T-helper 2 cell (primary cell): Measurements from ENCODE around the gene BMPER.
"Not testable (repeated sequence)": the region's sequence is repeated elsewhere in the genome, so short reads cannot be mapped to it uniquely, and the experiment has no call there.

Experiments
- DNase-seq, 5 experiments: peaks; one replicate each; pipeline versions ENCODE4 v3.0.0 to v3.0.0-alpha.2; 2012 to 2022

Gene BMPER

GRCh38 chr7:34153656-34154270, 248.4 kb downstream of the BMPER start:
- DNase-seq: no peak

DNA sequence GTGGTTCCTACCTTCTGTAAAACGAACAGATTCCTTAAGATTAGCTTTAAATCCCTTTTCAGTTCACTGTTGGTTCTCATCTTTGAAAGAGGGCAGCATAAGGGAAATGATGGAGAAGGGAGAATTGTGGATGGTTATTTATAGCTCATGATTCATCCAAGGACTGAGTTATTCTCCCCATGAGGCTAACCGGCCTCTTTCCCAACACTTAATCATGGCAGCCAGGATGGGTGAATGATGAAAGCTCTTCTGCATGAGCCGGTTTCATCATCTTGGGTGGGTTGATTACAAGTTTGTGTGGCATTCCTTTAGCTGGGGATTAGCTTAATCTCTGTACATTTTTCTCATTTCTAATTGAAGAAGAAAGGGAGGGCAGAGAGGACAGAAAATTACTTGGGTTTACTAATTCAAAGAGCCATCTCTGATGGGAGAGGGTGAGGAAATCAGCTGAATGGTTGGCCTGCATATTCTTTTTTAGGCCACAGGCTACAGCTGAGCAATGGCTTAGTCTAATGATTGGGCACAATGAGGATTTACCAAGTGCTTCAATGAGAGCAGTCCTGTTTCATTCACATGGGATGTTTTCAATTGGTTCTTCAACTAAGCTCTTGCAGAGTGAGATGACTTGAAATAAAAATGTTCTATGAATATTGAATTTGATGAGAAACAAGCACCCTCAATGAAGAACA, 250.0 kb downstream of the BMPER start:
- no peak for DNase-seq

- DNase-seq: no peak
Observed at GRCh38 chr7:34156336-34156735, 251.0 kb downstream of the BMPER start.

DNA sequence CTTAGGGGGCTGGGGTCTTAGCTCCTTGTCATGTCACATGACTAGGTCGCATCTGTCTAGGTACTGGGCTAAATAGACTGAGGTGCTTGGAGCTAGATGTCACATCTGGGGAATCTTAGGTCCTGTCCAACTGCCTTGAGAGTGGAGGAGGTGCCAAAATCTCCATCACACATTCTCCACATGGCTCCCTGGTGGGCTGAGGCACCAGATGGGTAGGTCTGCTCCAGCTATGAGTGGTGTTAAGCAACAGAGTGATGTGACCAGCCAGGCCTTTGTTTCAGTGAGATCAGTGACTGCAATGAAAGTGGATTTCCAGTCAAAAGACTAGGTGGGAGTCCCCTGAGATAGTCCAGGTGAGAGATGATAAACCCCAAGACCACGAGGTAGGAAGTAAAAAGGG, 251.8 kb downstream of the BMPER start:
- no peak for DNase-seq

GRCh38 chr7:34158368-34159153, 253.2 kb downstream of the BMPER start:
- no peak for DNase-seq

DNA sequence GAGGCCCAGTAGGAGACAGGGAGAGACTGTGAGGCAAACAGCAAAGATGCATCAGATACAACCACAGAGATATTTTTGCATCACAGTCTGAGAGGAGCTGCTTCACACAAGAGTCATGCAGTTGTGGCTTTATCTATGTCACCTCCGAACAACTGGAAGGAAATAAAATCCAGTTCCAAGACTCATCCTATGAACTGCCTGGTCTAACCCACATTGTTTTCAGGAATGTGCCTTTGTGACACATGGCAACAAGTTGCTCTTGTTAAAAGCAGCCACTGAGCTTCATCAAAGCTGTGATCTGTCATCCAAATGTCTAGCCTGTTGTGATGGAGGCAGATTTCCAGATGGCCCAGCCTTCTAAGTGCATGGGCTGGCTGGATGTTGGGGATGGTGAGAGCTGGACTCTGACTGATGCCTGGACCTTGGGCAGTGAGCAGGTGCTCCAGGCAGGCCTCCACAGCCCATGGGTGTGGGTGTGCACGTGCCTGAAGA, 255.0 kb downstream of the BMPER start:
- no peak for DNase-seq

DNA sequence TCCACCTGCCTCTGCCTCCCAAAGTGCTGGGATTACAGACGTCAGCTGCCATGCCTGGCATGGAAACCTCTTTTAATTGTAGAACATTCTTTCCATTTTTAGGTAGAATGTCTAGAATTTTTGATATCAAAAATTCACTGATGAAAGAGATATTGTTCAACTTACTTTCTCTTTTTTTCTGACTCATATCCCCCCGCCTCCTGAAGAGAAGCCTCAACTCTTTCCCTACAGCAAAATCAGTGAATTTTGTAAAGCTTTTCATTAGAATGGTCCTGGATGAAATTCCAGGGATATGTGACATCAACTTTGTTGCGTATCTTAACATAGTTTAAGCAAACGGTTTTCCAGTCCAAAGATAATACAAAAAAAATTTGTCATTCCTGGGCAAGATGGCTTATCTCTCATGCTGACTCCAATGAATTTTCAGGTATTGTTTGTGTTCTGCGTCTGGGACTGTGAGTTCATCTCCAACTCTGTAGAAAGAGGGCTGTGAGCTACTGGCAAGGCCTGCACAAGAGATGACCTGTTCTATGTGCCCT, 256.8 kb downstream of the BMPER start:
- no peak for DNase-seq

- no peak for DNase-seq
Observed at GRCh38 chr7:34162677-34163076, 257.3 kb downstream of the BMPER start.

GRCh38 chr7:34163956-34164355, 258.6 kb downstream of the BMPER start:
- no peak for DNase-seq

- DNase-seq: no peak
Observed at GRCh38 chr7:34165466-34165865, 260.1 kb downstream of the BMPER start.

DNA sequence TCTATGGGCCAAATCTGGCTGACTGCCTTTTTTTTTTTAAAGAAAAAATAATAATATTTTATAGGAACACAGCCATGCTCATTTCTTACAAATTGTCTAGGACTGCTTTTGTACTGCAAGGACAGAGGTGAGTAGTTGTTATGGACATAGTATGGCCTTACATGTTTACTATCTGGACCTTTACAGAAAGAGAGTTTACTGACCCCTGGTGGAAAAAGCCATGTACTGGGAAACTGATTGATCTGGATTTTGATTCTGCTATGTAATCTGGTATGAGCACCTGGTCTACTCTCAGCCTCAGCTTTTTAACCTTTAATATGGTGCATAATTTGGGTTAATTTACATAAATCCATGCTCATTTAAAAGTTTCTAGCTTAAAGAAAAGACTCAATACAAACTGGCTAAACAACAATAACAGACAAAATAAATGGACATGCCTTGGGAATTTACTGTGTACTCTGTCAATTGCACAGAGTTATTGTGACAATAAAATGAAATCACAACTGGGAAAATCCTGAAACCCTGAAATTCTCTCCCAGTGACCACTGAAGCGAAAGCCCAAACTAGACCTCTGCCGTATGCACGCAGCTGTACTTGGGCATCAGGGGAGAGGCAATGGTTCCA, 260.7 kb downstream of the BMPER start:
- DNase-seq: no peak

GRCh38 chr7:34168013-34168412, 262.7 kb downstream of the BMPER start:
- DNase-seq: no peak

DNA sequence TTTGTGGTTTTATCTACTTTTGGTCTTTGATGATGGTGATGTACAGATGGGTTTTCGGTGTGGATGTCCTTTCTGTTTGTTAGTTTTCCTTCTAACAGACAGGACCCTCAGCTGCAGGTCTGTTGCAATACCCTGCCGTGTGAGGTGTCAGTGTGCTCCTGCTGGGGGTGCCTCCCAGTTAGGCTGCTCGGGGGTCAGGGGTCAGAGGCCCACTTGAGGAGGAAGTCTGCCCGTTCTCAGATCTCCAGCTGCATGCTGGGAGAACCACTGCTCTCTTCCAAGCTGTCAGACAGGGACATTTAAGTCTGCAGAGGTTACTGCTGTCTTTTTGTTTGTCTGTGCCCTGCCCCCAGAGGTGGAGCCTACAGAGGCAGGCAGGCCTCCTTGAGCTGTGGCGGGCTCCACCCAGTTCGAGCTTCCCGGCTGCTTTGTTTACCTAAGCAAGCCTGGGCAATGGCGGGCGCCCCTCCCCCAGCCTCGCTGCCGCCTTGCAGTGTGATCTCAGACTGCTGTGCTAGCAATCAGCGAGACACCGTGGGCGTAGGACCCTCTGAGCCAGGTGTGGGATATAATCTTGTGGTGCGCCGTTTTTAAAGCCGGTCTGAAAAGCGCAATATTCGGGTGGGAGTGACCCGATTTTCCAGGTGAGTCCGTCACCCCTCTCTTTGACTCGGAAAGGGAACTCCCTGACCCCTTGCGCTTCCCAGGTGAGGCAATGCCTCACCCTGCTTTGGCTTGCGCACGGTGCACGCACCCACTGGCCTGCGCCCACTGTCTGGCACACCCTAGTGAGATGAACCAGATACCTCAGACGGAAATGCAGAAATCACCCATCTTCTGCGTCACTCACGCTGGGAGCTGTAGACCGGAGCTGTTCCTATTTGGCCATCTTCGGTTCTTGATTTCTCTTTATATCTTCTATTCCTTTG, 269.6 kb downstream of the BMPER start:
- not testable (repeated sequence) for DNase-seq

DNA sequence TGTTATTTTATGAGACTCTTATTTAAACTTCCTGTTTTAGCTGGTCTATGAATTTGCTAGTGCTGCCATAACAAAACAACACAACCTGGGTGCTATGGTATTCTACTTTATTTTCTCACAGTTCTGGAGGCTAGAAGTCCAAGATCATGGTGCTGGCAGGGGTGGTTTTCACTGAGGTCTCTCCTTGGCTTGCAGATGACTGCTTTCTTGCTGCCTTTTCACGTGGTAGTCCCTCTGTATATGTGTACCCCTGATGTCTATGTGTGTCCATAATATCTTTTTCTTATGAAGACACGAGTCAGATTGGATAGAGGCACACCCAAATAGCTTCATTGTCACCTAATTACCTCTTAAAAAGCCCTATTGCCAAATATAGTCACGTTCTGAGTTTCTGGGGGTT, 270.5 kb downstream of the BMPER start:
- DNase-seq: no peak

- DNase-seq: no peak
Observed at GRCh38 chr7:34177476-34177875, 272.1 kb downstream of the BMPER start.

GRCh38 chr7:34181271-34181958, 276.1 kb downstream of the BMPER start:
- DNase-seq: no peak

DNA sequence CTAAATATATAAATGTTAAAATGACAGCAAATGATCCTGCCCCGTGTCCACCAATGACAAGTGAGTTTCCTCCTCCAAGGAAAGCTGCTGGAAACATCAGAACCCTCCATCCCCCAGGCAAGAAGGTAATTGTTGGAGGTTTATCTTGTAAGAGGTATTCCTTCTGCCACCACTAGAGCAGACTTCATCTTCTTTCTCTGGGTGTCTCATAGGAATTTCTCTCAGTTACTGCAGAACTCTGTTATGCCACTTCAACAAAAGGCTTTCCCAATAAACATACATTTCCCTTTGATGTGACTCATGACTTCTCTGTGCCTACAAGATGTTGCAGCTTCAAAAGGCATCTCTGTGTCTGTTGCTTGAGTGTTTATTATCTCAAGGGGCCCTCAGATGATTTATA, 279.1 kb downstream of the BMPER start:
- no peak for DNase-seq

DNA sequence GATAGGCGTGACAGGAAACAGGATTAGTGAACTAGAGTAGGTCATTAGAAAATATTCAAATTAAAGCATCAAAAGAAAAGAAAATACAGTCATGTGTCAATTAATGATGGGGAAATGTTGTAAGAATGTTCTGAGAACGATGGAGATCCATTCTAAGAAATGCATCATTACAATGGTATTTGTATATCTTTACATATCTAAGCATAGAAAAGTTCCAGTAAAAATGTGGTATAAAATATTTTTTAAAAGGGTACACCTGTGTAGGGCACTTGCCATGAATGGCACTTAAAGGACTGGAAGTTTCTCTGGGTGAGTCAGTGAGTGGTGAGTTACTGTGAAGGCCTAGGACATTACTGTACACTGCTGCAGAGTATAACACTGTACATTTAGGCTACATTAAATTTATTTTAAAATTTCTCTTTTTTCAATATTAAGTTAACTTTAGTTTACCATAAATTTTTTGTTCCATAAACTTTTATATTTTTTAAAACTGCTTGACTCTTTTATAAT, 282.5 kb downstream of the BMPER start:
- no peak for DNase-seq

DNA sequence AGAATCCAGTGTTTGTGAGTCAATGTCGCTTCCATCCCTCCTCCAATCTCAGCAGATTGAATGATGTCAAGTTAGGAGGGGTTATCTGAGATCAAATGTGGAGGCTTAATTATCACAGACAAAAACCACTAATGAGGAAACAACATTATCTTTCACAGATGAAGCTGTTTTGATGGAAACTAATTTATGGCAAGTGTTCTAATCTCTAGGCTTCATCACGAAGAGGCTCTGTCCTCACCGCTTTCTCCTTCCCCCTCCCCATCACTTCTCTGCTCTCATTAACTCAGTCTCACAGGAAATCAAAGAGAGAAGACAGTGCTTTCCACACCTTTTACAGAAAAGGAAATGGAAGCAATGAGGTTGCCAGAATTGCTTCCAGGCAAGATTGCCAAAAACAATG, 283.7 kb downstream of the BMPER start:
- no peak for DNase-seq

DNA sequence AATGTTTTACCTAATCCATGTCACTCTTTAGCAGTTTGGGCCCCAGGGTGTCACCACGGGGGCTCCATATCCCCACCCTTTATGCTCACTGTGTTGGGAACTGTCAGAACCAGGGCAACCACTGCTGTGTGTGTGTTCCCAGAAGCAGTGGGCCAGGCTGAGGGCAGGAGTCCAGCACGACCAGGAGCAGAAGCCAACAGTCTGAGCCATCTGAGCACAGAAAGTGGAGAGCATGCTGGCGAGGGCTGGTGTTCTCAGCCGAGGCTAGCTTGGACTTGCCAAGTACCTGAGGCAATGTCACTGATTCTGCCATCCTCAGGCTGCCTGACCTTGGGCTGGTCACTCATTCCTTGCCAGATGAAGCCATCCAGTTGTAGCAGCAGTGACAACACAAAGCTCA, 285.0 kb downstream of the BMPER start:
- no peak for DNase-seq

GRCh38 chr7:34191162-34191561, 285.8 kb downstream of the BMPER start:
- no peak for DNase-seq
